Midbrain (tissue), 1 donor: ENCODE measurements around the gene CCDC102A.

Experiments used
- DNase-seq: peaks from one replicate; lab custom pipeline; 2025; lab: John Stamatoyannopoulos, UW

CCDC102A gene

GRCh38 chr16:57537194-57537505, 779 bp upstream of the CCDC102A start:
- no peak for DNase-seq

- peak; percentile 84 for DNase-seq
These were observed 578 bp downstream of the CCDC102A start for GRCh38 chr16:57535680-57536305.

DNA sequence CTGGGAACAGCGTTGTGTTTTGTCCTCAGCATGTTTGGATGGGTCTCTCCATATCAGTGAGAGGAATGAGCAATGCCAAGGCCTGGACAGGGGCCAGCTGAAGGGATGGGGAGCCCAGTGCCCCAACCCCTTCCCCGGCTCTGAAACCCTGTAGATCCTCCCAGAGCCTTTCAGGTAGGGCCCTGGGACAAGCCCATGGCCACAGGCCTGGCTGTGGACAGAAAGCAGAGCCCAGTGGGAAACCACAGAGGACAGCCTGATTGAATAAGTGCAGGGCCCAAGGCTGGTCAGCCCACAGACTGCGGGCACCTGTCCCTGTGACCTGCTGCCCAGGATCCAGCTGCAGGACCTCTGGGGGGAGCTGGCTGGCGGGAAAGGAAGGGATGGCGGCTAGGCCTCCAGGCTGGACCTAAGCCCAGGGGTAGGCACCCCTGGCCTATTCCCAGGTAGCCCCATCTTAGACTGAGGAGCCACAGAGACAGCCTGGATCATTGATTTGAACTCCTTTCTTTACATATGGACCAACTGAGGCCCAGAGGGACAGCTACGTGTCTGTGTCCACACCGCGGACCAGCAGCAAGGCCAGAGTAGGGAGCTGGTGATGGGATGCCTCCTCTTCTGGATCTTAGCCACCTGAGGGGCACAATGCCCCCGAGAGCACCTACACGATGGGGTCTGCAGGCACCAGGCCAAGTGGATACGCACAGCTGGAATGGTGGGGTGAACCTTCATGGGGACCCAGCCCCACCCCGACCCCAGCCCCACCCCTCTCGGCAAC, 1.3 kb downstream of the CCDC102A start:
- DNase-seq: no peak

DNA sequence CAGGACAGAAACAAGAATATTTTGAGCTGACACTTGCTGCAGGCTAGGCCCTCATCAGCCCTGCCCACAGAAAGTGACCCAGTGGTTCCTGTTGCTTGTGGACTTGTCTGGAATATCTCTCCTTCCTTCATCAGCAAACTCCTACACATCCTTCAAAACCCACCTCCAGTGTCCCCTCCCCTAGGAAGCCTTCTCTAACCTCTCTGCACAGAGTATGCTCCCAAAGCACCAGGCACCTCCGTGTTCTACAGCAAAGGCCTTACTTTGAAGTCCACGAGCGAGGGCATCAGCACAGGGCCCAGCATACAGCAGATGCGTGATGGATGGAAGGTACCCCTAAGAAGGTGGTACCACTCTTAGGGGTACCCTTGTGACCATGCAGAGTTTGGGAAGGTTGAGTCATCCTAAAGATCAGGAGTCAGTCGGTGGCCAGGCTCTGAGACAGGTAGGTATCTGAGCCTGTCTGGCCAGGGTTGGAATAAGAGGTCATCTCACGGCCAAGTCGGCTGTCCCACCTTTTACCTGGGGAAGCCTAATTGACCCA, 2.0 kb downstream of the CCDC102A start:
- no peak for DNase-seq

GRCh38 chr16:57533431-57534336, 2.7 kb downstream of the CCDC102A start:
- no peak for DNase-seq

DNA sequence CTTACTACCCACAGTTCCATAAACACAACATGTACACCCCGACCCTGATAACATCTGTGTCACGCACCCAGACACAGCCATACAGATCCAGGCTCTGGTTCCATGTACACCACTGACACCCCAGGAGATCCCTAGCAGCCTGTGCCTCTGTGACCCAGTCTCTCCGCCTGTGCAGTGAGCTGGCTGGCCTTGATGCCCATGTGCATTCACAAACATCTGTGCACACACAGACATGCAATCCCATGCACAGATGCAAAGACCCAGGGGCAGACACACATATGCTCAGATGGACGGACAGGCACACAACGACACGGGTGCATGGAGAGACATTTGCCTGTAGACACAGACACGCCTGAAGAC, 4.1 kb downstream of the CCDC102A start:
- no peak for DNase-seq

DNA sequence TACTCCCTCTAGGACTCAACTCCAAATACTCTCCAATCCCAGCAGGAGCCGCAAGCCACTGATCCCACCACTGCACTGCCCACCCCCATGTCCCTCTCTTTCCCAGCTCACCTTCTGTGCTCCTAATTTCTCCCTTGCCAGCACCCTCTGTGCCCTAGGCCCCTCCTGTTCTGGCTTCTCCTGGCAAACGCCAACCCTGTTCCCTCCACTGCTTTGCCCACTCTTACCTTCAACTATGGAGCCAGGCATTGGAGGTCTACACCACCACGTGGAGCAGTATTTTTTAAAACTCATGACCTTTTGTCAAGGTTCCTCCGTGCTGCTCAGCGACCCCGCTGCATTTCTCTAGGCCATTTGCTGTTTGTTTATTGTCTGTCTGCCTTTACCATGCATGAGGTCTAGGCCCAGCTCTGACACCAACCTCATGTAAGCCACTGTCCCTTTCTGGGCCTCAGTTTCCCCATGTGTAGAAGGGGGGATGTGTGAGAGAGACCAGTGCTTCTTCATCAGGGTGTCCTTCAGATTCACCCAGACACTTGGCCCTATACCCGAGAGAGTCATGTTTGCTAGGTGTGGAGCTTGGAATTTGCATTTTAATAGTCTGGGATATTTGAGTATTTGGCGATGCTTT, 4.6 kb downstream of the CCDC102A start:
- no peak for DNase-seq

- no peak for DNase-seq
These were observed 5.2 kb downstream of the CCDC102A start for GRCh38 chr16:57531253-57531575.

DNA sequence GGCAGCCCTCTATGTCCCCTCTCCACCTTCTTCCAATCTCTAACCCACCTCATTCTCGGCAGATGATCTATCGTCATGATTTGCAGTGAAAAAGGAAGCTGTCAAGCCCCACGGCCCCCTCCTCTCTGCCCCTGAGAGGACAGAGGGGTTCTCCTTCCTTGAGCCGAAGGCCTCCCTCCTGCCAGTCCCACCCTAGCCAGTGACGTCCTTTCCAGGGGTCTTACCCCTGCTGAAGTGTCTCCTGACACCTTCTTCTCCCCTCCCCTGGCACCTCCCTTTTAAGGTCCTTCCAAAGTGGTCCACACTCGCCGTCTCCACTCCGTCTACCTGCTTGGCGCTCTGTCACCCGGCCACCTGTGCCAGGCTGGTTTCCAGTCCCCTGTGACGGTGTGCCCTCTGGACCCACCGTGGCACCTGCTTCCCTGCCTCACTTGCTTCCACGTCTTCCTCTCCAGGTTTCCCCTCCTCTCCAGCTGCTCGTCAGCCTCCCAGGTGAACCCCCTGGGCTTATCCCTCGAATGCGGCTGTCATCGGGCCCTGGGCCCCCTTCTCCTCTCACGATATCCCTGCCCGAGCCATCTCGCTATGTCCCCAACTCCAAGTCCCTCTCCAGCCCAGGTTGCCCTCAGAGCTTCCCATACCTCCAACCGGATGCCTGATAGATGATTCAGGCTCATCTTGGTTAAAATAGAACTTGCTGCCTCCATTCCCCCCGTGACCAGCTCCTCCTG, 5.7 kb downstream of the CCDC102A start:
- no peak for DNase-seq

DNA sequence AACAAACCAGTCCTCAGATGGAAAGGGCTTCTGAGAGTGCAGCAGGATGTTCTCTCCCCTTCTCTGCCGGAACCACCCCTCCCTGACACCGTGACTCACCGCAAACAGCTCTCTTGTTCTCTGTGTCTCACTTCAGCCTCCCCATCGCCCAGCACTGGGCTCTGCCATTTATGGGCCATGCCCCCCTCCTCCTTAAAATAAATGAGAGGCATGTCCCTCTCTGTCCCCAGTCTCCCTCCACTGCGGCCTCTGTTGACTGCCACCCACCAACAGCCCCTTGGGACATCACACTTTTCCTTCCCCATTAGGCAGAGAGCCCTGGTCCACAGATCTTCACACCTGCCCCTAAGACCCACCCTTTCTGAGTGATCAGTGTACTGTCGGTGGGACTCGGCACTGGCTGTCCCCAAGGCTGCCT, 6.3 kb downstream of the CCDC102A start:
- DNase-seq: no peak

- no peak for DNase-seq
These were observed 6.8 kb downstream of the CCDC102A start for GRCh38 chr16:57529391-57530103.

DNA sequence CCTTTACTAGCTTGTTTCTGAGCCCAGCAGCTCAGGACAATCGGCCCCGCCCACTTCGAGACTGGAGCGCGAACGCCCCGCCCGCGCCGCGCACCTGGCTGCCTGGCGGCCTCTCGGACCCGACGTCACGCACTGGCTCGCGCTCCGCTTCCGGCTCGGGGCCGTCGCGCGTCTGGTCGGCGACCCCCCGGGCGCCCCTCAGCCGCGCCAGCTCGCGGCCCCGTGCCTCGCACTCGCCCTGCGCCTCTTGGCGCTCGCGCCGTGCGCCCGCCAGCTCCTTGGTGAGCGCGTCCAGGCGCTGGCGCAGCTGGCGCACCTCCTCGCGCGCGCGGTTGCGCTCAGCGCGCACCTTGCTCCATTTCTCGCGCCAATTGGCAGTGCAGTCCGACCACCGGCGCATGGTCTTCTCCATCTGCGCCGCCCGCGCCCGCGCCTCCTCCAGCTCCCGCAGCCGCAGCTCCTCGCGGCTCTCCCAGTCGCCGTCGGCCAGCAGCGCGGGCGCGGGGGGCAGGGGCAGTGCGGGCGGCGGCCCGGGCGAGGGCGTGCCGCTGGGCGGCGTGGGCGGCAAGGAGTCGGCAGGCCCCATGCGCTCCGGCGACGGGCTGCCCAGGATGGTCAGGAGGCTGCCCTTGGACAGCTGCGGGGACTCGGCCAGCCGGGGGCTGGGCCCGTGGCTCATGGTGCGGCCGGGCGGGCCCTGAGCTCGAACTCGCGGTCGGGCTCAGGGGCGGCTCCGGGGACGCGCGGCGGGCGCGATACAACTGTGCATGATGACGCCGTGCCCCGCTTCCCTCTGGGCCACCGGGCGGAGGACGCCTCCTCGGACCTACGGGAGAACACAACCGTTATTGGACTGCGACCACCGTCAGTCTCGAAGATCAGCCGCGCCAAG, 7.6 kb downstream of the CCDC102A start:
- DNase-seq: no peak

DNA sequence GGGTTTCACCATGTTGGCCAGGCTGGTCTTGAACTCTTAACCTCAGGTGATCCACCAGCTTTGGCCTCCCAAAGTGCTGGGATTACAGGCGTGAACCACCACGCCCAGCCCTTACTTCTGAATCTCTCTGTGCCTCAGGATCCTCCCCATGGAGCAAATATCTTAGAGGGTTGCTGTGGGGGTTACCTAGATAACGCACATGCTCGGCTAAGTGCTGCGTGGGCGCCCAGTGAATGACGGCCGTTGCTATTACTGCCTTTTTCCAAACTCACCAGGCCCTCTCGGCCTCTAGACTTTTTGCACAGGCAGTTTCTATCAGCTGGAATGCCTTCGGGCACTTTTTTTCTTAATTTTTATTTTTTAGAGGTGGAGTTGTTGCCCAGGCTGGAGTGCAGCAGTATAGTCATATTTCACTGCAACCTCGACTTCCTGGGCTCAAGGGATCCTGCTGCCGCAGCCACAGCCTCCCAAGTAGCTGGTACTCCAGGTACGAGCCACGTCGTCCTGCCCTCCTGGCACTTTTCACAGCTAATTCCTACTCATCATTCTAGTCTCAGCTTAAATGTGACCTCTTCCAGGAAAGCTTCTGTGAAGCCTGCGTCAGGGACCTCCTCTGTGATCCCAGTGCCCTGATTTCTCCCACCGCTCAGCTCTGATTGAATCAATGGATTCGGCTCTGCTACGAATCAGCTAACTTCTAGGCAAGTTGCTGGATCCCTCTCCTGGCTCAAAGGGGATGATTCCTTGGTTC, 8.6 kb downstream of the CCDC102A start:
- no peak for DNase-seq

DNA sequence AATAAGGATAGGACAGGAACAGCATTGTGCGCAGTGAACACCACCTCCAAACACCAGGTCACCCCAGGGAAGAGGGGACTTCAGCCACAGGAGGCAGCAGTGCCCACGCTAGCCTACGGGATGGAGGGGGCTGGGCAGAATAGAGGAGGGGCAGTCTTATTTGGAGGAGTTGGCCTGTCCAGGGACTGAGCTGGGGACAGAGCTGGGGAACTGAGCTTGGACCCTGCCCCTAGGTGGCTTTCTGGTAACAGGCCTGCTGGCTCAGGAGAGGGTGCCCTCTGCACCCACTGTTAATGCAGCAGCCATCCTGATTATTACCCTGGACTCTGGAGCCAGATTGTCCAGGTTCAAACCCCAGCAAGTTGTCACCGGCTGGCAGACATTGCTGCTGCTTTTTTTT, 9.3 kb downstream of the CCDC102A start:
- no peak for DNase-seq

DNA sequence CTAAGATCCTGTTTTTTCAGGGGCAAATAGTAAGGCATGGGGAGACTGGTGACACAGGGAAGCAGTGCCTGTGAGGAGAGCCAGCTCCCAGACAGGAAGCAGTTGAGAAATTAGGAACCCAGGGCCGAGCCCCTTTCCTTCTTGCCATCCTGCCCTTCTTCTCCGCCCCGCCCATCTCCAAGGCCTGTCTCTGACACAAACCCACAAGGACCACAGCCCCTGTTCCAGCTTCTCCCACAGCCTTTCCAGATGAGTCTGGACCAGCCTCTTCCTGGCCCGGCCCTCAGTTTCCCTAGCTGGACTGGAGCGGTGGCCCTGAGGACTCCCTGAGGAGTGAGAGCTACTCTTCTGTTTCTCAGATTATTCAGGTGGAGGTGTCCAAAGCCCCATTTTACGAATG, 9.9 kb downstream of the CCDC102A start:
- no peak for DNase-seq

- no peak for DNase-seq
These were observed 10.6 kb downstream of the CCDC102A start for GRCh38 chr16:57525761-57526160.

GRCh38 chr16:57522960-57523359, 13.4 kb downstream of the CCDC102A start:
- DNase-seq: no peak

DNA sequence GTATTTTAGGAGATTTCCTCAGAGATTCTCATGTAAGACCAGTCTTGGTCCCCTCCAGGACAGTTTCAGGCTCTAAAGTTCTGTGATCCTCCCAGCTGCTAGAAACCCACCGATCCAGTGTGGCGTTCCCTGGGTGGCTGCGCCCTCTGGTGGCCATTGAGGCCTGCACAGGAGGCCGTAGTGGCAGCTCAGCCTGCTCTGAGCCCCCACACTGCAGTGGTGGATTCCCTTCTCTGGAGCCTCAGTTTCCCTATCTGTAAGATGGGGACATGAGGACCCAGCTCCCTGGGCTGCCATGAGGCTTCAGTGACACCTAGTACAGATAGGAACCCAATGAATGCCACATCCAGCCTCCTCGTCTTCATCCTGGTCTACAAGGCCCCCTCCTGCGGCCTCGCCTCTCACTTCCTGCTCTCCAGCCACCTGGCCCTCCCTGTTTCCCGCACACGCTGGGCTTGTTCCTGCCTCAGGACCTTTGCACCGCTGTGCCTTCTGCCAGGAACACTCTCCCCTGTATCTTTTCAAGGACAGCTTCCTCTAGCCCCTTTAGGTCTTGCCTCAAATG, 16.5 kb downstream of the CCDC102A start:
- DNase-seq: peak; percentile 80

DNA sequence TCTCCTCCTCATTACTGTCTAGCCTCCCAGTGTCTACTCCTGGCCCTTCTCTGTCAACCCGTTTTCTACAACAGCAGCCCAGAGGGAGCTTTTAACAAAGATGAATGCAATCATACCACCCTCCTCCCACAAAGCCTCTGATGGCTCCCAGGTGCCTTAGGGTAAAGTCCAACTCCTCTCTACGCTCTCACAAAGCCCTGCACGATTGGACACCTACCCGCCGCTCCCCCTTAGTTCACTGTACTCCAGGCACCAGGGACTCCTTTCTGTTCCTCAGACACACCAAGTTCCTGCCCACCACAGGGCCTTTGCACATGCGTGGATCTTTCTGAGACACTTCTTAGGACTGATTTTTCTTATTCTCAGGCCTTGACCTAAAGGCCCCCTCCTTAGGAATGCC, 17.4 kb downstream of the CCDC102A start:
- DNase-seq: no peak
